Choroid plexus epithelial cell (primary cell): ENCODE data around the gene CDC42BPB.
A peak's percentile ranks its signal among the peaks of the same experiment; 100 is the strongest.

ENCODE experiments used
- DNase-seq: peaks from one replicate; pipeline ENCODE4 v3.0.0-alpha.2; 2010; ENCODE audit warnings: low read depth
- H3K4me3 ChIP-seq: 2 replicates; pipeline ENCODE4 v1.5.1; 2011; ENCODE audit warnings: low read depth, mild to moderate bottlenecking, control low read depth, low read length, moderate library complexity
- TF ChIP-seq, protein P1 (sequence below): conservative IDR thresholded peaks from 2 replicates; pipeline ENCODE4 v1.5.1; 2011; ENCODE audit warnings: low read depth, mild to moderate bottlenecking, control low read depth, inconsistent platforms, low read length, moderate library complexity

CDC42BPB gene

DNA sequence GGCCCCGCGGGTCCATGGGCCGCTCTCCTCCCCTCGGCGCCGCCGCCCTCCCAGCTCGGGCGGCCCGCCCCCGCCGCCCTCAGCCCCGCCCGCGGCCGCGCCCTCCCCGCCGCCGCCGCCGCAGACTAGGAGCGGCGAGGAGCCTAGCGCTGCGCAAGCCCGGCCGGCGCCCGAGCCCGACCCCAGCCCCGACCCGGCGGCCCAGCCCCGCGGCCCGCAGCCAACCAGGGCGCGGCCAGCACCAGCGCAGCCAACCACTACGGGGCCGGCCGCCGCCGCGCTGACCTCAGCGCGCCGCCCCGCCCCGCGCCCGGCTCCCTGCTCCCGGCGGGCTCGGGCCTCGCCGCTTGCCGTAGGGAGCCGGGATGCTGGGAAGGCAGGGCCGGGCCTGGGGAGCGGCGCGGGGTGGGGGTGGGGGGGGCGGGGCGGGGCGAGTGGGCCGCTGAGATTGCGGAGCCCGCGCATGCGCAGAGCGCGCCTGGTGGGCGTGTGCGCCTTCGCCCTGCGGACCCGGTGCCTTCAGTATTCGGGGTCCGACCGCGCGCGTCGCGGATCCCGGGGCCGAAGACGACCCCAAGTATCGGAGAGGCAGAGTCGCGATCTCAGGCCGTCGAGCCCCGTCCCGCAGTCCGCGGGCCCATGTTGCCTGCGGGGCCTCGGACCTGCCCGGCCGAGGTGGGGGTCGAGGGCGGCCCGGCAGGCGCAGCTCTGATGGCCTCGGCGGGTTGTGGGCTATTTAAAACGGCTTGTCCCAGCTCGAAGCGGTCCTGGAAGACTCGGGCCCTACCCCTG is at the start of gene CDC42BPB:
TSS of gene CDC42BPB (minus strand) at position 178 of the 792 bp plus-strand sequence. CDS start 376 bp downstream, outside the sequence.
- TF ChIP-seq, protein P1, sequence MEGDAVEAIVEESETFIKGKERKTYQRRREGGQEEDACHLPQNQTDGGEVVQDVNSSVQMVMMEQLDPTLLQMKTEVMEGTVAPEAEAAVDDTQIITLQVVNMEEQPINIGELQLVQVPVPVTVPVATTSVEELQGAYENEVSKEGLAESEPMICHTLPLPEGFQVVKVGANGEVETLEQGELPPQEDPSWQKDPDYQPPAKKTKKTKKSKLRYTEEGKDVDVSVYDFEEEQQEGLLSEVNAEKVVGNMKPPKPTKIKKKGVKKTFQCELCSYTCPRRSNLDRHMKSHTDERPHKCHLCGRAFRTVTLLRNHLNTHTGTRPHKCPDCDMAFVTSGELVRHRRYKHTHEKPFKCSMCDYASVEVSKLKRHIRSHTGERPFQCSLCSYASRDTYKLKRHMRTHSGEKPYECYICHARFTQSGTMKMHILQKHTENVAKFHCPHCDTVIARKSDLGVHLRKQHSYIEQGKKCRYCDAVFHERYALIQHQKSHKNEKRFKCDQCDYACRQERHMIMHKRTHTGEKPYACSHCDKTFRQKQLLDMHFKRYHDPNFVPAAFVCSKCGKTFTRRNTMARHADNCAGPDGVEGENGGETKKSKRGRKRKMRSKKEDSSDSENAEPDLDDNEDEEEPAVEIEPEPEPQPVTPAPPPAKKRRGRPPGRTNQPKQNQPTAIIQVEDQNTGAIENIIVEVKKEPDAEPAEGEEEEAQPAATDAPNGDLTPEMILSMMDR, result no peak
- peak; percentile 91 for DNase-seq
- peak within 1 kb of the TSS; percentile 93 for H3K4me3 ChIP-seq

- TF ChIP-seq, protein P1, result peak; percentile 10
- no peak for DNase-seq
- no peak overlapping the region for H3K4me3 ChIP-seq
Measured at GRCh38 chr14:103105580-103106150, 48.3 kb upstream of the CDC42BPB start.

- DNase-seq, result peak; percentile 66
- TF ChIP-seq, protein P1, result peak; percentile 78
- no peak overlapping the region for H3K4me3 ChIP-seq
Measured at GRCh38 chr14:103104654-103105452, 47.5 kb upstream of the CDC42BPB start.

GRCh38 chr14:103104389-103104653 is 47.0 kb upstream of the CDC42BPB start:
- no peak for DNase-seq
- H3K4me3 ChIP-seq, result no peak overlapping the region
- TF ChIP-seq, protein P1, result no peak

- no peak overlapping the region for H3K4me3 ChIP-seq
- TF ChIP-seq, protein P1, result peak; percentile 25
- peak; percentile 42 for DNase-seq
Measured at GRCh38 chr14:103103461-103104388, 46.4 kb upstream of the CDC42BPB start.

DNA sequence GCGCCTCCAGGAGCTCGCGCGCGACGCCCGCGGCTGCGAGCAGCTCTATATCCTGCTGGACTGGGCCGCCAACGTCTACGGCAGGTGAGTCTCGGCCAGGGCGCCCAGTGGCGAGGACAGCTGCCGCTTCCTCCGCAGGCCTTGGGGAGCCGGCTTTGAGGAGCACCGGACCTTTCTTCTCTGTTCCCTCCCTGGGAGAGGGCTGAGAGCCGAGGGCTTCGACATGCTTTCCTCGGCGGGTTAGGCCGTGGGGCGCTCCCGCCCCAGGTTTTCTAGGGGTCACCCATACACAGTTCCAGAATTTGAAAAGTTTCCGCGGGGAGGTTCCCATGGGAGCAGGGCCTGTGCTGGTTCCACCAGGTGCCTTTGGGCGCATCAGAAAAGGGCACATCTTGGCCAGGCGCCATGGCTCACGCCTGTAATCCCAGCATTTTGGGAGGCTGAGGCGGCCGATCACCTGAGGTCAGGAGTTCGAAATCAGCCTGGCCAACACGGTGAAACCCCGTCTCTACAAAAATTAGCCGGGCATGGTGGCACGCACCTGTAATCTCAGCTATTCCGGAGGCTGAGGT is 45.4 kb upstream of the CDC42BPB start:
- TF ChIP-seq, protein P1, result no peak
- DNase-seq, result no peak
- no peak overlapping the region for H3K4me3 ChIP-seq
